H9 (cell line): ENCODE results near the gene ZNF865. TPM values are rescaled to one million over a fixed set of nuclear protein-coding genes. Genes with fewer than 3 reads are reported as not detected.

Experiments used
- DNase-seq: peaks from one replicate; pipeline ENCODE4 v3.0.0-alpha.2; 2017
- H2AFZ ChIP-seq: one replicate; pipeline ENCODE4 v1.6.1; 2013; ENCODE audit warnings: mild to moderate bottlenecking, low read length, control low read depth, moderate library complexity
- H2AK5ac ChIP-seq: 2 replicates; pipeline ENCODE4 v1.6.1; 2013; ENCODE audit warnings: low read length, control low read depth, mixed read lengths; ENCODE audit not compliant: insufficient read length
- H2BK120ac ChIP-seq: one replicate; pipeline ENCODE4 v1.6.1; 2013; ENCODE audit warnings: low read depth, mild to moderate bottlenecking, low read length, control low read depth, inconsistent platforms; ENCODE audit not compliant: poor library complexity, severe bottlenecking
- H2BK12ac ChIP-seq: 2 replicates; pipeline ENCODE4 v1.6.1; 2013; ENCODE audit warnings: low read length, control low read depth, mixed read lengths, low read depth; ENCODE audit not compliant: insufficient read length
- H2BK15ac ChIP-seq: 2 replicates; pipeline ENCODE4 v1.6.1; 2013; ENCODE audit warnings: low read depth, low read length, control low read depth
- H2BK20ac ChIP-seq: one replicate; pipeline ENCODE4 v1.6.1; 2013; ENCODE audit warnings: low read depth, mild to moderate bottlenecking, low read length, control low read depth, inconsistent platforms; ENCODE audit not compliant: poor library complexity, severe bottlenecking
- H2BK5ac ChIP-seq: 2 replicates; pipeline ENCODE4 v1.6.1; 2013; ENCODE audit warnings: low read length, control low read depth, mixed read lengths; ENCODE audit not compliant: insufficient read length
- H3K14ac ChIP-seq: 2 replicates; pipeline ENCODE4 v1.6.1; 2013; ENCODE audit warnings: low read length, control low read depth; ENCODE audit not compliant: insufficient read depth
- H3K18ac ChIP-seq: 2 replicates; pipeline ENCODE4 v1.6.1; 2013; ENCODE audit warnings: low read depth, mild to moderate bottlenecking, mixed read lengths, low read length, control low read depth; ENCODE audit not compliant: insufficient read length
- H3K23ac ChIP-seq: 2 replicates; pipeline ENCODE4 v1.6.1; 2013; ENCODE audit warnings: low read length, control low read depth, mixed read lengths, low read depth; ENCODE audit not compliant: insufficient read length
- H3K23me2 ChIP-seq: 2 replicates; pipeline ENCODE4 v1.6.1; 2013; ENCODE audit warnings: low read depth, mild to moderate bottlenecking, mixed read lengths, low read length, control low read depth; ENCODE audit not compliant: insufficient read length, poor library complexity, severe bottlenecking
- H3K27ac ChIP-seq: 2 replicates; pipeline ENCODE4 v1.5.1; 2013; ENCODE audit warnings: low read length, control low read depth, mixed read lengths, low read depth; ENCODE audit not compliant: insufficient read length
- H3K27me3 ChIP-seq: 2 replicates; pipeline ENCODE4 v1.6.1; 2013; ENCODE audit warnings: low read length, control low read depth, inconsistent platforms; ENCODE audit not compliant: insufficient read depth
- H3K4ac ChIP-seq: 2 replicates; pipeline ENCODE4 v1.6.1; 2013; ENCODE audit warnings: low read depth, mild to moderate bottlenecking, control low read depth, inconsistent platforms, low read length, moderate library complexity
- H3K4me1 ChIP-seq: 2 replicates; pipeline ENCODE4 v1.6.1; 2013; ENCODE audit warnings: low read length, control low read depth, inconsistent platforms; ENCODE audit not compliant: insufficient read depth
- H3K4me2 ChIP-seq: 2 replicates; pipeline ENCODE4 v1.6.1; 2013; ENCODE audit warnings: low read length, control low read depth, mixed read lengths; ENCODE audit not compliant: insufficient read length, insufficient read depth
- H3K56ac ChIP-seq: 2 replicates; pipeline ENCODE4 v1.6.1; 2013; ENCODE audit warnings: low read depth, mild to moderate bottlenecking, mixed read lengths, low read length, control low read depth; ENCODE audit not compliant: insufficient read length
- H3K79me1 ChIP-seq: 2 replicates; pipeline ENCODE4 v1.6.1; 2013; ENCODE audit warnings: low read depth, mild to moderate bottlenecking, moderate library complexity, low read length, control low read depth, inconsistent platforms; ENCODE audit not compliant: insufficient read depth, poor library complexity, severe bottlenecking
- H3K79me2 ChIP-seq: 2 replicates; pipeline ENCODE4 v1.6.1; 2013; ENCODE audit warnings: low read length, control low read depth, inconsistent platforms; ENCODE audit not compliant: insufficient read depth
- H3K9ac ChIP-seq: 2 replicates; pipeline ENCODE4 v1.6.1; 2013; ENCODE audit warnings: low read length, control low read depth, mixed read lengths; ENCODE audit not compliant: insufficient read length; ENCODE audit errors: extremely low read depth
- H3K9me3 ChIP-seq: one replicate; pipeline ENCODE4 v1.6.1; 2013; ENCODE audit warnings: low read depth, low read length, inconsistent platforms; ENCODE audit not compliant: control insufficient read depth
- H3T11ph ChIP-seq: one replicate; pipeline ENCODE4 v1.6.1; 2013; ENCODE audit warnings: mild to moderate bottlenecking, low read length, control low read depth, inconsistent platforms
- H4K20me1 ChIP-seq: one replicate; pipeline ENCODE4 v1.6.1; 2013; ENCODE audit not compliant: control insufficient read depth, insufficient read length, insufficient read depth
- H4K5ac ChIP-seq: 2 replicates; pipeline ENCODE4 v1.6.1; 2013; ENCODE audit warnings: low read depth, mild to moderate bottlenecking, mixed read lengths, low read length, control low read depth; ENCODE audit not compliant: insufficient read length
- H4K8ac ChIP-seq: replicated peaks from 2 replicates; pipeline ENCODE4 v1.6.1; 2013; ENCODE audit warnings: low read length, control low read depth, mixed read lengths, low read depth; ENCODE audit not compliant: insufficient read length
- H4K91ac ChIP-seq: 2 replicates; pipeline ENCODE4 v1.6.1; 2013; ENCODE audit warnings: low read depth, mild to moderate bottlenecking, moderate library complexity, mixed read lengths, low read length, control low read depth; ENCODE audit not compliant: insufficient read length
- H3K27ac Mint-ChIP-seq, 3 experiments: 2 replicates in 2 of 3; 3 replicates in 1 of 3; pipeline ENCODE4 v1.8.0; 2020 to 2021; ENCODE audit warnings: mixed read lengths in 3 of 3, mild to moderate bottlenecking in 1 of 3, moderate library complexity in 1 of 3
- H3K27me3 Mint-ChIP-seq: 2 replicates; pipeline ENCODE4 v1.8.0; 2021; ENCODE audit warnings: low read depth, mild to moderate bottlenecking, moderate library complexity, mixed read lengths
- H3K36me3 Mint-ChIP-seq, 3 experiments: 2 replicates in 2 of 3; 3 replicates in 1 of 3; pipeline ENCODE4 v1.8.0; 2020 to 2021; ENCODE audit warnings: low read depth in 3 of 3, mixed read lengths in 3 of 3; ENCODE audit not compliant: insufficient read depth in 1 of 3
- H3K4me1 Mint-ChIP-seq, 2 experiments: 2 replicates each; pipeline ENCODE4 v1.8.0; 2020; ENCODE audit warnings: mixed read lengths in 2 of 2
- H3K4me3 Mint-ChIP-seq, 2 experiments: 2 replicates in 1 of 2; 3 replicates in 1 of 2; pipeline ENCODE4 v1.8.0; 2020 to 2021; ENCODE audit warnings: mild to moderate bottlenecking in 2 of 2, mixed read lengths in 2 of 2, moderate library complexity in 1 of 2
- H3K9me3 Mint-ChIP-seq, 2 experiments: 2 replicates in 1 of 2; 3 replicates in 1 of 2; pipeline ENCODE4 v1.8.0; 2020; ENCODE audit warnings: mild to moderate bottlenecking in 2 of 2, mixed read lengths in 2 of 2, moderate library complexity in 1 of 2
- CTCF ChIP-seq: fragments of 200-600 bp; sonication (generic); conservative IDR thresholded peaks from 3 replicates; pipeline ENCODE4 v1.8.0; 2021; ENCODE audit warnings: antibody characterized with exemption, mild to moderate bottlenecking
- WGBS: extraction: QIAGEN DNeasy Blood & Tissue Kit; methylation state at CpG from one replicate; pipeline ENCODE4 v1.1.7; 2013; ENCODE audit warnings: missing lambda C conversion rate, low lambda C conversion rate, mixed read lengths; ENCODE audit not compliant: insufficient read length; ENCODE audit errors: extremely low coverage; 5-methylcytosine and 5-hydroxymethylcytosine counted together
- total RNA-seq: library from RNA; stranded (reverse); gene quantifications from 2 replicates; pipeline ENCODE4 v1.2.1, GENCODE V29; 2021

Gene ZNF865
- total RNA-seq, 1 experiment from 2014 or later: 14.3 TPM

- peaks cover 10% of the 10 kb centered on the region; the same call in 1 of the 2 replicates for H3K79me2 ChIP-seq
- H3K4me1 ChIP-seq: 0 out of 2 replicates have a peak, but pooled peaks cover 2% of the 10 kb centered on the region
- WGBS: no CpG with 5 or more reads among the region's 3 CpGs
- no peak overlapping the region for H3K4me2 ChIP-seq
- no peaks in the 10 kb centered on the region for H3K9me3 ChIP-seq
- TF ChIP-seq CTCF: peak; percentile 87
- no peak overlapping the region for H3K14ac ChIP-seq
- no peak overlapping the region for H2AFZ ChIP-seq
- no peak overlapping the region for H3K18ac ChIP-seq
- no peaks in the 10 kb centered on the region for H3K27me3 ChIP-seq
- peak; percentile 87 for DNase-seq
- H3K9me3 Mint-ChIP-seq: no peaks in the 10 kb centered on the region; a peak in 1 of 5 replicates
- no peak overlapping the region for H4K8ac ChIP-seq
- H2BK15ac ChIP-seq: no peak overlapping the region
- H3T11ph ChIP-seq: no peak overlapping the region
- peaks cover 19 to 29% of the 10 kb centered on the region in 2 experiments for H3K4me1 Mint-ChIP-seq
- H3K4ac ChIP-seq: no peak overlapping the region
- H2BK120ac ChIP-seq: no peak overlapping the region
- H2BK12ac ChIP-seq: no peak overlapping the region
- H4K5ac ChIP-seq: no peak overlapping the region
- peak overlapping the region in 1 of 3 experiments; percentile 90; a peak in 2 of 7 replicates for H3K27ac Mint-ChIP-seq
- H3K4me3 Mint-ChIP-seq: 0 out of 5 replicates have a peak overlapping the region, but pooled peaks of 1 of the 2 experiments have one; percentile 0
- no peak overlapping the region for H3K9ac ChIP-seq
- H3K27me3 Mint-ChIP-seq: peaks cover 1% of the 10 kb centered on the region; the same call in 1 of the 2 replicates
- peaks cover 6% of the 10 kb centered on the region for H3K79me1 ChIP-seq
- no peaks in the 10 kb centered on the region for H4K20me1 ChIP-seq
- peaks cover 0 to 3% (median 0%) of the 10 kb centered on the region in 3 experiments; a peak in 4 of 7 replicates for H3K36me3 Mint-ChIP-seq
- H3K56ac ChIP-seq: no peak overlapping the region
- H2AK5ac ChIP-seq: no peak overlapping the region
- no peak overlapping the region for H2BK5ac ChIP-seq
- peaks cover 7% of the 10 kb centered on the region for H3K23me2 ChIP-seq
- no peak overlapping the region for H3K23ac ChIP-seq
- no peak overlapping the region for H4K91ac ChIP-seq
- no peak overlapping the region for H2BK20ac ChIP-seq
- no peak overlapping the region for H3K27ac ChIP-seq
Observed at GRCh38 chr19:55632463-55632834, 27.0 kb downstream of the ZNF865 start.
